NCI-H1694 (cell line): Measurements from ENCODE around the gene C15orf61.

Experiments
- DNase-seq: peaks from one replicate; lab custom pipeline; 2025; lab: John Stamatoyannopoulos, UW

C15orf61 gene

GRCh38 chr15:67521029-67521782, at the start of gene C15orf61:
C15orf61 (plus strand) TSS chr15:67521131; CDS start chr15:67521249, 118 bp downstream.
- DNase-seq: no peak

DNA sequence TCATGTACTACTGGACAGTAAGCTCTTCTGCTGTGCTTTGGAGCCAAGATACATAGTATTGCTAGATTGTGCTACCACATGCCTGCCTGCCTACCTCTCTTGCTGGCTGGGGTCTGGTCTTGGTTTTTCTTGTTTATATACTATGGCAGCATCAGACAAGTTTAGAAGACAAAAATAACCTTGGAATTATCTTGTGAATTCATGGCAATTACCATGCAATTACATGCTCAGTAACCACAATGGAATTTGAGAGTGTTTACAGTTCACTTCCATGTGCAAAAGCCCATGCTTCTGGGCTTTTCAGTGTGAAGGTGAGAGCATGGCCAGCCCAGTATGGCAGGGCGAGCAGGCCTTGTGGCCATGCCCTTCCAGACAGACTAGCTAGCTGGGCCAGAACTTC, 48.0 kb upstream of the C15orf61 start:
- no peak for DNase-seq

- DNase-seq: no peak
Observed at GRCh38 chr15:67474405-67475110, 46.4 kb upstream of the C15orf61 start.

- DNase-seq: no peak
Observed at GRCh38 chr15:67479781-67480505, 41.0 kb upstream of the C15orf61 start.

GRCh38 chr15:67480741-67481140, 40.2 kb upstream of the C15orf61 start:
- no peak for DNase-seq

DNA sequence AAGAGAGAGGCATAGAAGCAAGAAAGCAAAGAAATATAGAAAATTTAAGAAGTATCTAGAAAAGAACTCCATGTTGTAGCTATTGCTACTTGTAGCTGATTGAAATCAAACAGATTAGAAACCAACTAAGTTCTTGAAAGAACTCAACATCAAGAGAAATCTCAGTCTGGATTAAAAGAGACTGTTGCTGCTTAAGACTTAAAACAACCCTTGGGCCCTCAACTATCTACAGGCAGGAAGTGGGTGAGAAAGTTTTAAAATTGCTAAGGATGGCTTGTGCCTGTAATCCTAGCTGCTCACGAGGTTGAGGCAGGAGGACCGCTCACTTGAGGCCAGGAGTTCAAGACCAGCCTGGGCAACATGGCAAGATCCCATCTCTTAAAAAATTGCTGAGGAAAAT, 39.3 kb upstream of the C15orf61 start:
- DNase-seq: no peak

DNA sequence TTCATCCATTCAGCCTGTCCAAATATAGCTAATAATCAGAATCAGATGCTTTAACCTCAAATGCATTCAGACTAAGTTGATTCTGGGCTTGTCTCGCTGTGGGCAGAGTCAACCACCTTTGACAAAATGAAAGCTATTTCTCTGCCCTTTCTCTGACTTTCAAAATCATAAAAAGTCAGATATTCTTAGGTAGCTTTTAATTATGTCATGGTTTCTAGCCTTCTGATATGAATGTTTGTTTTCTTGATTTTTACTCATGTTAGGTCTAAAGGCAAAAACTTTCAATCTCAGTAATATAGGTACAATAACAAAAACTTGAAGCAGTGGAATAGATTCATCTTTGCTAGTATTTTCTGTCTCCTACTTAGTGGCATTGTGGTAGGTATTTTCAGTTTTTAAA, 25.3 kb upstream of the C15orf61 start:
- DNase-seq: no peak

GRCh38 chr15:67501177-67501835, 19.6 kb upstream of the C15orf61 start:
- peak; percentile 6 for DNase-seq

DNA sequence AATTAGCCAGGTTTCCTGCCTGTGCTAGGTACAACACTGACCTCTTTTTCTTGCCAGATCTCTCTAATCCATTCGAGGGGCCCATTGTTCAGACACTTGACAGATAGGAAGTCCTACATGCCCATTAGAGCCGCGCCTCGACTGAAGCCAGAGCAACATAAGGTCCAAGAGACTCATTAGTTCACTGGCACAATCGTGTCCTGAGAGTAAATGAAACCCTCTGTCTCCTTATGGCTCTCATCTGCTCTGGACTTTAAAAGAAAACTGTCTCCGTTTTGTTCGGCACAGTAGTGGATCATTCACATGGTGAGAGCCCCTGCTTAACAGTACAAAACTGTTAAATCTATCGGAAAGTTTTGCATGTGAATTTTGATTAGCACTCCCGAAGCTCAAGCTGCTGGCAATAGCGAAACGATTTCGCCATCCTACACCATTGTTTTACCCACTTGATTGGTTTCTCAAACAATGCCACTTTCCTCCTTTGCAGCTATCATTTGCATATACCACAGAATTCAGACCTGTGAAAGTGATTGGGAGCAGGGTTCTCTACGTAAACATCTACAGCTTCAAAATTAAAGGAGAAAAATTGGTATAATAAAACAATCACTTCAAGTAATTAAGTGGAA, 19.0 kb upstream of the C15orf61 start:
- no peak for DNase-seq

GRCh38 chr15:67504056-67504455, 16.9 kb upstream of the C15orf61 start:
- no peak for DNase-seq

DNA sequence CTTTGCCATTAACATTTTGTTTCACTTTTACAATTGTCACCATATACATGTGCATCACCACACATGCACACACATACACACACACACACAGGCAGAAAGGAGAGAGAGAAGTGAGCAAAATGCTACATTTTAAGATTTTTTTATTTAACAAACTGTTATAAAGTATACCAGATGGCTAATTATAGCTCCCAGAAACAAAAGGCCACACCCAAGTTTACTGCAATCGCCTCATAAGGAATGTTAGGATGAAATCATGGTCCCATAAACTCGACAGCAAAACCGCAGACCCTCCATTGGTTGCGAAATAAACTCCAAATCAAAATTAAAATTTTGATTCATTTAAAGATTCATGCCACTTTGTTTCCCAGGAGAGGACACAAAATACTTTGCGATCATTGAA, 16.1 kb upstream of the C15orf61 start:
- DNase-seq: no peak

DNA sequence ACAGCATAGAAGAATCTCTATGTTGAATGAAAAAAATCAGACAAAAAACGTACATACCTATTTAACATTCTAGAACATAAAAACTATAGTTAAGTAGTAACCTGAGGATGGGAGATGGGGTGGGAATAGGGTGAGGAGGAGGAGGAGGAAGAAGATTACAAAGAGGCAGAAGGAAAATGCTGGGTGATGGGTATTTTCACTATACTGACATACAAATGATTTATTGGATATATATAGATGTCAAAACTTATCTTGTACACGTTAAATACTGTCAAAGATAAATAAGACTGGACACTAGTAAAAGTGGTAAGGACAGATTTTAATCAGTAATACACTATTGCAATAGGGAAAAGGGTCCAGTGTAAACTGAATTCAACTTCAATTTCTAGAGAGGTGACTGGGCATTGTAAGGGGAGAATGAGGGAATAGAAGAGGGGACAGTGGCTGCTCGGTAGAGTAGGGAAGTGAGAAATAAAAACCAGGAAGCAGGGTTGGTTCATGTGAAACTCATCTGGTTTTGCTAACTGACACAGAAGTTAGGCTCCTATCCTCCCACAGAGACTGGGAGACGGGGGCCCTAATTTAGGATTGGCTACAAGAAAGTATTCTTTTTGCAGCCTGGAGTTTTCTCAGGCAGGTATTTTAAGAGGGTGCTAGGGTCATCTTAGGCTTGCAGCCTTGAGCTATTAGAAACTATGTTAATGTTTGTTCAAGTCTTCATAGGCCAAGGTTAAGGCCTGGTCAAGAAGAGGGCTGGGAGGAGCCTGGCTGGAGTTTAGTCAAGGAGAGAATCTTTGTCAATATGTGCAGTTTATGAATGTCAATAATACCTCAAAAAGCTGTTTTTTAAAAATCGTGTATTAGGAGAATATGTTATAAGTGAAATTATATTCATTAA, 15.0 kb upstream of the C15orf61 start:
- no peak for DNase-seq

DNA sequence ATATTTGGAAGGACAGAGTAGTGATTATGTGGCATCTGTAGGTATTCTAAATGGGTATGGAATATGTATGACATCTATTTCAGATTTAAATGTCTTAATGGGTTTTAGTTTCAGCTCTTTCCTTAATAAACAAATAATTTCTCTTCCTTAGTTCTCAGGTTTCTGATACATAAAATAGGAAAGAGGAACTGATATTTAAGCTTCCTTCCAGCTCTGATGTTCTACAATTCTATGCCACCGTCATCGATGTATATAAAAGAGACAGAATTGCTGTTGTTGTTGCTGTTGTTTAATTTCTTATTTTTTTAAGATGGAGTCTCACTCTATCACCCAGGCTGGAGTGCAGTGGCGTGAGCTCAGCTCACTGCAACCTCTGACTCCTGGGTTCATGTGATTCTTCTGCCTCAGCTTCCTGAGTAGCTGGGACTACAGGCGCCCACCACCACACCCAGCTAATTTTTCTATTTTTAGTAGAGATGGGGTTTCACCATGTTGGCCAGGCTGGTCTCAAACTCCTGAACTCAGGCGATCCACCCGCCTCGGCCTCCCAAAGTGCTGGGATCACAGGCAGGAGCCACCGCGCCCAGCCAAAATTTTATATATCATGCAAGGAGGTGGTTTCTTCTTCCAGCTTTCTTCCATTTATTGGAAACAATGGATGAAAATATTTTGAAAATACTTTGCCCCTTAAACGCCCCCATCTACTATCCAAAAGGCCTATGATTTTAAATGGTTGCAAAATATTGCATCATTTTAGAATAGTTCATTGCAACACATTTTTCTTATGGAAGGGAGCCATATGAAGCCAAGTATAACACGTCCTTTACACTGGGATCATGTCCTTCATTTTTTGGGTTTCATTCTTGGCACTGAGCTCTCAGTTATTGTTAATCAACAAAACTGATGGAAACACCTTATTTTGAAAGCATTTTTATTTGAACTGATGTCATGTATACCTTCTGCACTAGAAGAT, 13.9 kb upstream of the C15orf61 start:
- no peak for DNase-seq

DNA sequence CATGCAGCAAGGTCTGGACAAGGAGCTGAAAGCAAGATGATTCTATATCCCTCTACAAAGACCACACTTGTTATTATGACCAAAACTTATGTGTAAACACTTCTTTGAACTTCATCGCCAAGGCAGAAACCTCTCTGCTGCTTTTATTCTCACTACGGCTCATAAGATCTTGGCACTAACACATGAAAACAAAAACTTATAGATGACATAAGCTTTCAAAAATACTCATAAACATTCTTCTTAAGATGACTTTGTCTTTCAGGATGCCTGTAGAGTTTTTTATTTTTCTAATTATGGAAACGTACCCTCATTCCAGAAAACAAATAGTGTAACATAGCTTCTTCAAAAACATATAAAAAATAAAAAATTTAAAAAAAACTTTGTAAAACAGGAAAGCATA, 12.5 kb upstream of the C15orf61 start:
- DNase-seq: no peak

GRCh38 chr15:67509918-67510317, 11.0 kb upstream of the C15orf61 start:
- DNase-seq: no peak

GRCh38 chr15:67510597-67511190, 10.2 kb upstream of the C15orf61 start:
- no peak for DNase-seq

GRCh38 chr15:67511606-67512005, 9.3 kb upstream of the C15orf61 start:
- DNase-seq: no peak

- no peak for DNase-seq
Observed at GRCh38 chr15:67512140-67512539, 8.8 kb upstream of the C15orf61 start.
